Mucosa of rectum (tissue), 2 donors: Measurements from ENCODE around the gene CEP72.
"Not testable (repeated sequence)": the region's sequence is repeated elsewhere in the genome, so short reads cannot be mapped to it uniquely, and the experiment has no call there.

Experiments
- H3K27ac ChIP-seq, 2 donors: one replicate each; pipeline ENCODE4 v1.7.0; 2013; ENCODE audit warnings: inconsistent platforms in 2 of 2, low read depth in 2 of 2, low read length in 2 of 2
- H3K27me3 ChIP-seq, 2 donors: one replicate each; pipeline ENCODE4 v1.7.0; 2013; ENCODE audit warnings: low read length in 2 of 2; ENCODE audit not compliant: control insufficient read depth in 2 of 2, insufficient read depth in 2 of 2
- H3K36me3 ChIP-seq, 2 donors: one replicate each; pipeline ENCODE4 v1.7.0; 2013; ENCODE audit warnings: low read length in 2 of 2; ENCODE audit not compliant: control insufficient read depth in 2 of 2, insufficient read depth in 2 of 2
- H3K4me1 ChIP-seq, 2 donors: one replicate each; pipeline ENCODE4 v1.7.0; 2013; ENCODE audit warnings: low read length in 2 of 2, mild to moderate bottlenecking in 1 of 2; ENCODE audit not compliant: control insufficient read depth in 2 of 2, insufficient read depth in 2 of 2
- H3K4me3 ChIP-seq, 2 donors: one replicate each; pipeline ENCODE4 v1.7.0; 2013; ENCODE audit warnings: low read length in 2 of 2
- H3K9ac ChIP-seq, 2 donors: one replicate each; pipeline ENCODE4 v1.7.0; 2013; ENCODE audit warnings: low read length in 2 of 2, low read depth in 1 of 2, mild to moderate bottlenecking in 1 of 2
- H3K9me3 ChIP-seq, 2 donors: one replicate each; pipeline ENCODE4 v1.7.0; 2013; ENCODE audit warnings: low read length in 2 of 2; ENCODE audit not compliant: control insufficient read depth in 2 of 2
- donor health status: healthy.
- donor health status: Normal muscosa, but diverticular disease.

The CEP72 gene

DNA sequence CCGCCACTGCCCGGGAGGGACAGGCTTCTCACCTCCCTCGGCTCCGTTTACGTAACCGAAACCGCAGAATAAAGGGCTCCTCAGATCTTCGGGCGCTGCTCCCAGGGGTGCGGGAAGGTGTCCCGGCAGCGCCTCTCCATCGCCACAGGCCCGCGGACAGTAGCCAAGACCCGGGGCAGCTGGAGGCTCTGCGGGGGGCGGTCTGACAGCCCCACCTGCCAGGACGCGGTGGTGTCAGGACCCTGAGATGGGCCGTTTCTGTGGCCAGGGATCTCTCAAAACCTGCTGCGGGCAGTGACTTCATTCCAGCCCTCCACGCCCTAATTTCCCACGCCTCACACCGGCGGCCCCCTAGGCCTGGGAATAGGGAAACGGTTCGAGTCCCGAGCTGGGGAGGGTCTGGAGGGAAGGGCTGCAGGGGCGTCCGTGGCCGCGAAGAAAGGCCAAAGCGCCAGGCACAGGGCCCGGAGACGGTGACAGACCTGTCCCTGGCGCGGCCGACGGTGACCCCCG is 80.4 kb downstream of the CEP72 start:
- H3K4me3 ChIP-seq: peak overlapping the region; percentile 62 to 89
- H3K9me3 ChIP-seq, H3K27me3 ChIP-seq, H3K4me1 ChIP-seq, H3K36me3 ChIP-seq: not testable (repeated sequence)
- peak overlapping the region in 1 of 2 donors; percentile 55 for H3K27ac ChIP-seq
- H3K9ac ChIP-seq: peak overlapping the region in 1 of 2 donors; percentile 86

DNA sequence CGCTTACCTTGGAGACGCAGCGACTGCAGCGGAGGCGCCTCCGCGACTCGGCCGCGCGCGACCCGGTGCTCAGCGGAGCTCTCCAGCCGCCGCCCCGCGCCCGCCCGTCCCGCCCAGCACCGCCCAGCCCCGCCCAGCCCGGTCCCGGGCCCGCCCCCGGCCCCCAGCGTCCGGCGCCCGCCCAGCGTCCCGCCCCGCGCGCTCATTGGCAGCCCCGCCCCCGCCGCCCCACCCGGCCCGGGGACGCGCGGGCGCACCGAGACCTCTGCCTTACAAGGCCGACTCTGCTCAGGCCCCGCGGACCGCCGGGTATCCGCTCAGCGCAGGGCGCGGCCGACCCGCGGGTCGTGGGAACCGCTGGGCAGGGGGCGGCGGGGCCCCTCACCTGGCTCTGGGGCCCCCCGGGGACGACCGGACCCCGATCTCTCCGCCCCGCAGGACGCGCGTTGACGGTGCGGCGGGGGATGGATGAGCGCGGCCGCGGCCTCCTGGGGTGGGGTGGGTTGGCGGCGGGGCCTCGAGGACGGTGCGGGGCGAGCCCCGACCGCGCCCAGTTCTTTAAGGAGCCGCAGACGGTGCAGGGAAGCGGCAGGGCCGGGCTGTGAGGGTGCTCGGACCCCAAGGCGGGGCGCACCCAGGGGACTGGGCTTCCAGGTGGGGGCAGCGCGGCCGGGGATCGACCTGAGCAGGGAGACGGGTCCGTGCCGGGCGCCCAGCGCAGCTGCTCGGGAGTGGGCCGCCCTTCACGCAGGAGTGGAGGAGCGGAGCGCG is 81.3 kb downstream of the CEP72 start, which contains the start of gene TPPP:
TPPP (minus strand) TSS at position 82 of the 771 bp plus-strand sequence. CDS start 15,292 bp downstream, outside the sequence.
- not testable (repeated sequence) for H3K4me1 ChIP-seq, H3K36me3 ChIP-seq, H3K27me3 ChIP-seq, H3K9me3 ChIP-seq
- peak within 1 kb of the TSS; percentile 43 to 80 for H3K27ac ChIP-seq
- H3K4me3 ChIP-seq: peak within 1 kb of the TSS; percentile 62 to 89
- H3K9ac ChIP-seq: peak within 1 kb of the TSS in 1 of 2 donors; percentile 86

DNA sequence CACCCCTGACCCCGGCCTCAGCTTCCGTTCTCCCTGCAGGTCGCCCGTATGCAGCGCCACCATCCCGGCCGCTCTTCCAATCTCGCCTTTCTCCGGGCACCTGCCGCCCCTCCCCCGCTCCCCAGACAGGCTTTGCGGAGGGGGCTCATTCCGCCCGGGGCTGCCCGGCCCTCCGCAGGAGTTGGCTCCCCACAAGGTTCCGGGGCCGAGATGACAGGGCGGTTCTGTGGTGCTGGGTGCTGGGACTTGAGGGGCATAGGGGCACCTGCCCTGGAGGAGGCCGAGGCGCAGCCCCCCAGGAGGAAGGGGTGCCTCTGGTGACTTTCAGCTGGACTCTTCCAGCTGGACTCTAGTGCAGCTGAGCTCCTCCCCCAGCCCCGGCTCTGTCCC is 81.9 kb downstream of the CEP72 start:
- Histone ChIP-seq H3K4me3 (peak overlapping the region; percentile 13 to 78), H3K9ac (peak overlapping the region in 1 of 2 donors; percentile 75)
- not testable (repeated sequence) for H3K9me3 ChIP-seq, H3K4me1 ChIP-seq, H3K27me3 ChIP-seq, H3K36me3 ChIP-seq, H3K27ac ChIP-seq

DNA sequence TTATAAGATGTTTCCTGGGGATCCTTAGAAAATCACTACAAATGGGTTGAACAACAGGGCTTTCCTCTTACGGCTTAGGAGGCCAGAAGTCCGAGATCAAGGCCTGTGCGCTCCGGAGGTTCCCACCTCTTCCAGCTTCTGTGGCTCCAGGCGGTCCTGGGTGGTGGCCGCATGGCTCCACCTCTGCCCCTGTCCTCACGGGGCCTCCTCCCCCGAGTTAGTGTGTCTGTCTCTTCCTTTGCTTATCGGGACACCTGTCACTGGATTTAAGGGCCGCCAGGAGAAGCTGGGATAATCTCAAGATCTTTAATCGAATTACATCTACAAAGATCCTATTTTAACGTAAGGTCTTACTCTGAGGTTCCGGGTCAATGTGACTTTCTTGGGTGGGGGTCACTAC is 83.3 kb downstream of the CEP72 start:
- not testable (repeated sequence) for H3K9ac ChIP-seq, H3K9me3 ChIP-seq, H3K4me3 ChIP-seq, H3K4me1 ChIP-seq, H3K27me3 ChIP-seq, H3K36me3 ChIP-seq, H3K27ac ChIP-seq

DNA sequence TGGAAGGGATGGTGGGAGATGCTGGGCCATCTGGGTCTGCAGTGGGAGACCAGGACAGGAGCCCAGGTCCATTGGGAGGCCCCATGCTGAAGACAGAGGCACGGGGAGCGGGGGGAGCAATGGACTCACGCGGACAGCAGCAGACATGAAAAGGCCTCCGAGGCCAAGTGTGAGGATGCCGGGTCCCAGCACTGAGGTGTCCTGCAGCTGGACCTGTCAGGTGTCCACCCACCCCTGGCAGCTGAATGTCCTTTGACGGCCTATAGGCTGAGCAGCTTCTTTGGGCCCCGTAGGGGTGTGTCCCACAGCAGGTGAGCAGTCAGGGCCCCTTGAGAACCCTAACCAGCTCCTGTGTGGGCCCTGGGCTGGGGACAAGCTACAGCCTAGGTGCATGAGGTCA is 84.1 kb downstream of the CEP72 start:
- H3K36me3 ChIP-seq, H3K9ac ChIP-seq, H3K4me3 ChIP-seq, H3K9me3 ChIP-seq, H3K4me1 ChIP-seq, H3K27ac ChIP-seq, H3K27me3 ChIP-seq: not testable (repeated sequence)

DNA sequence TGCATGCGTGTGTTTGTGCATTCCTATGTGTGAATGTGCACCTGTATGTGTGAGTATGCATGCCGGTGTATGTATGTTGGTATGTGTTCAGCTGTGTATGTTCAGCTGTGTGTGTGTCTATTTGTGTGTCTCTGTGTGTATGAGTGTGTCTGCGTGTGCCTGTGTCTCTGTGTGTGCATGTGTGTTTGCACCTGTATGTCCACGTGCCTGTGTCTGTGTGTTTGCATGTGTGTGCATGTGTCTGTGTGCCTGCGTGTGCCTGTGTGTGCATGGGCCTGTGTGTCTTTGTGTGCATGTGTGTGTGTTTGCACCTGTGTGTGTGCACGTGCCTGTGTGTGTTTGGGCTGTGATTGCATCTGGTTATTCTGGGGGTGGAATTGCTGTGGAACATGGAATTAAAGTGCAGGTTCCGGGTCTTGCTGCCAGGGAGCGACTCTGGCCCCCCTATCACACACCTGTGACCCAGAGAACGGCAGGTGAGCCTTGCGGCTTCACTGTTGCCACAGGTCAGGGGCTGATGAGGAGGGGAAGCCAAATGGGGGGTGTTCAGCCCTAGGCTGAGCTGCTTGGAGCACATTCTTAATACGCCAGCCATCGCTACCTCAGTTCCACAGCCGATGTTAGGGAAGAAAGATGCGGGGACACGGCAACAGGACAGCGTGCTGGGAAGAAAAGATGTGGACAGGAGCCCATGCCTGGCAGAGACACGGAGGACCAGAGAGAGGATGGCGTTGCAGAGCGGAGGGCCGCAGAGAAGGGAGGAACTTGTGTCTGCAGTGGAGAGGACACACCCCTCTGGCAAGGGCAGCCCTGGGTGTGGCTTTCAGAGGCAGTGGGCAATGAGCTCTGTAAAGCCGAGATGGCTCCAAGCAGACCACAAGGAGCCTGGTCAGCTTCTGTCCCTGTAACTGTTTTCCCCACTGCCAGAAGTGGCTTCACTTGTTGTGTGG is 84.9 kb downstream of the CEP72 start:
- H3K27ac ChIP-seq, H3K4me3 ChIP-seq, H3K4me1 ChIP-seq, H3K27me3 ChIP-seq, H3K9me3 ChIP-seq, H3K36me3 ChIP-seq, H3K9ac ChIP-seq: not testable (repeated sequence)
